GM19395 (cell line): ENCODE results near the gene NTSR2.

Experiments used
- ATAC-seq: cut with Tn5 transposase; IDR thresholded peaks from one replicate; pipeline ENCODE4 v1.9.1; 2021; ENCODE audit warnings: mild to moderate bottlenecking, moderate library complexity; ENCODE audit not compliant: unreplicated experiment

The NTSR2 gene, protein sequence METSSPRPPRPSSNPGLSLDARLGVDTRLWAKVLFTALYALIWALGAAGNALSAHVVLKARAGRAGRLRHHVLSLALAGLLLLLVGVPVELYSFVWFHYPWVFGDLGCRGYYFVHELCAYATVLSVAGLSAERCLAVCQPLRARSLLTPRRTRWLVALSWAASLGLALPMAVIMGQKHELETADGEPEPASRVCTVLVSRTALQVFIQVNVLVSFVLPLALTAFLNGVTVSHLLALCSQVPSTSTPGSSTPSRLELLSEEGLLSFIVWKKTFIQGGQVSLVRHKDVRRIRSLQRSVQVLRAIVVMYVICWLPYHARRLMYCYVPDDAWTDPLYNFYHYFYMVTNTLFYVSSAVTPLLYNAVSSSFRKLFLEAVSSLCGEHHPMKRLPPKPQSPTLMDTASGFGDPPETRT

DNA sequence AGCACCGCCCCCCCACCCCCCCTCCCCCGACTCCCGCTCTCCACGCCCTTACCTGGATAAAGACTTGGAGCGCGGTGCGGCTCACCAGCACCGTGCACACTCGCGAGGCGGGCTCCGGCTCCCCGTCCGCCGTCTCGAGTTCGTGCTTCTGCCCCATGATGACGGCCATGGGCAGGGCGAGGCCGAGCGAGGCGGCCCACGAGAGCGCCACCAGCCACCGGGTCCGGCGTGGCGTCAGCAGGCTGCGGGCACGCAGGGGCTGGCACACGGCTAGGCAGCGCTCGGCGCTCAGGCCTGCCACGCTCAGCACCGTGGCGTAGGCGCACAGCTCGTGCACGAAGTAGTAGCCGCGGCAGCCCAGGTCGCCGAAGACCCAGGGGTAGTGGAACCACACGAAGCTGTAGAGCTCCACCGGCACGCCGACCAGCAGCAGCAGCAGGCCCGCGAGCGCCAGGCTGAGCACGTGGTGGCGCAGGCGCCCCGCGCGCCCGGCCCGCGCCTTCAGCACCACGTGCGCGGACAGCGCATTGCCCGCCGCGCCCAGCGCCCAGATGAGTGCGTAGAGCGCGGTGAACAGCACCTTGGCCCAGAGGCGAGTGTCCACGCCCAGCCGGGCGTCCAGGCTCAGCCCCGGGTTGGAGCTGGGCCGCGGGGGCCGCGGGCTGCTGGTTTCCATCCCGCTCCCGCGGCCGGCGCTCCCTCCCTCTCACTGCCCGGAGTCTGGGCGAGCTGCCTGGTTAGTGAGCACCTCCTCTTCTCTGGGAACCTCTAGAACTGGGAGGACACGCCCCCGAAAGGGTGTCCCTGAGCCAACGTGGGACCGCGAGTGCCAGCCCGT is at the start of gene NTSR2:
Gene NTSR2, minus strand, starts transcription at position 742 of the 838 bp plus-strand sequence. Its CDS starts 66 bp downstream, at position 676.
- ATAC-seq, result no peak

DNA sequence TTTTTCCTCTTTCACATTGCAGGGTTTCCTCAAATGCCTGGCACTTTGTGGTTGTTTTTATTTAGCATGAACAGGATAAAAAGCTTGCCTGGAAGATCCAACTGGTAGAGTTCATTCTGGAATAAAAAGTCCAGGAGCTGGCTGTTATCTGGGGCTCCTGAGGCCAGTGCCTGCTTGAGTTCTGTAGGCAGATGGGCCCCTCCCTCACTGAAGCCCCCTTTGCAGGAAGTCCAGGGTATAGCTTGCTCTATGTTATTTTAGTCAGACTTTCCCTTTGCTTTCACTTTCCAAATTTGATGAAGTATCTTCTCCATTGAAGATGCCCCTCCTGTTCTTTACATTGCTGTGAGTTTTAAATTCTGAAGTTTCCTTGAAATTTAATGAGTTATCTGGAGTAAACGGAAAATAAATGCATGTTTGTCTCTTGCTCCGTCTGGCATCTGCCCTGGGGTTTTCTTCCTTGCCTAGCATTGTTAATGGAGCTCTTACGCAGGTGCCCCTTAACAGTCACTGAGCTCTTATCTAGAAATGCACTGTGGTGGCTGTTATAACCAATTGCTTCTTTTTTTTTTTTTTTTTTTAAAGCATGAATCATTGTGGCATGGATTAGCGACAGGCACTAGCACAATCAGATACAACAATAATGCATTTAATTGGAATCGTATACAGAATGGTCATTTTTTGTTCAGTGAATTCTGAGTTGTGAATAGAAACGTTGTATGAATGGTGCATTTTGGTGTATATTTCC is 49.4 kb upstream of the NTSR2 start:
- no peak for ATAC-seq

DNA sequence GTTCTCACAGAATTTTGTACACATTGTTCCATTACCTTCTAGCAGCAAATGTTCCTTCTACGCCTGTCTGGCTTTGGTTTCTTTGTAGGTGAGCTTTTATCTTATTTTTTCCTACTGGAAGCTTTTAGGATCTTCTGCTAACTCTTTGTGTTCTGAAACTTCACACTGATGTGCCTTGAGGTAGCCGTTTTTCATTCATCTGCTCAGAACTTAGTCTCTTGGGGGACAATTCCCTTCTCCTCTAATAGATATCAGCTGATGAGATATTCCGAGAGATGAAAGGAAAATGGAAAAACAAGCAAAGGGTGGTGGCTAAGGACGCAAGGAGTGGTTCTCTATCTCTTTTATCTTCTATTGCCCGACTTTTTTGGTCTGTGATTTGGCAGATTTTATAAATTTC is 48.6 kb upstream of the NTSR2 start:
- ATAC-seq, result no peak

DNA sequence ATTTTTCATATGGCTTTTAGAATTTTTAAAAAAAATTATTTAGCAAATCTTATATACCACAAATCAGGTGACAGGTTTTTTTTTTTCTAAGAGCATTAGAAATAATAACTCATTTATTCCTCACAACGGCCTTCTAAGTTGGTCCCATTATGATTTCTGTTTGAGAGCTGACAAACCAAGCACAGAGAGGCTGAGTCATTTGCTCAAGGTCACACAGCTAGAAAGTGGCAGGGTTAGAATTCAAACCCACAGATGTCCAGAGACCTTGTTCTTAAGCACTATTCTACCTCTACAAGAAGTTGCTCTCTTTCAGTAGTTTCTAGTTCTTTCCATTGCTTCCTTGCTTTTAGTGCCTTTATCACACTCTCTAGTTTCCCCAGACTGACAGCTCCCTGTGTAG is 47.6 kb upstream of the NTSR2 start:
- ATAC-seq, result no peak

DNA sequence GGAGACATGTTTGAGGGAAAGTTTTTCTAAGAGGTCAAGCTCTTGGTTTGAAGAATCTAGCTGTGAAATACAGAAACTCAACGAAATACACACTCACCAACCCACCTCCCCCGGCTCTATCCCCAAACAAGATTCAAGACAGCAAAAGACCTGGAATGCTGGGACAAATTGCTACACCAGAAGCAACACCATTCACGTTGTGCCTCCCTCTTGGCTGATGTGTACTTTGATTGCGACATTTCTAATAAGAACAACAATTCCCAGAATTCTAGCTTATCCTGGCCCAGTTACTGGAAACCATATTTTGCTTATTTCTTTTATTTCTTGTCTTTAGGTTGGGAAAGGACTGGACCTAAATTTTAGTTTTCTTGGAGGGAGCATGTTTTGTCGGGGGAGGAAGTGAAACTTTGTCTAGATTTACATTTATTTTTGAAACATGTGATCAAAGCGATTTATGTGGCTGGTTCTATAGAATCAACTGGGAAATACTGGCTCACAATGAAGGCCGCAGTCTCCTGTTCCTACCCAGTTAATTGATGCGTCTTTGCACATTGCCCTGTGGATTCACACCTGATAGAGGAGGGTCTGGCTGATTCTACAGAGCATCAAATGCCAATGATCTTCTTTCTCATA is 46.8 kb upstream of the NTSR2 start:
- no peak for ATAC-seq

DNA sequence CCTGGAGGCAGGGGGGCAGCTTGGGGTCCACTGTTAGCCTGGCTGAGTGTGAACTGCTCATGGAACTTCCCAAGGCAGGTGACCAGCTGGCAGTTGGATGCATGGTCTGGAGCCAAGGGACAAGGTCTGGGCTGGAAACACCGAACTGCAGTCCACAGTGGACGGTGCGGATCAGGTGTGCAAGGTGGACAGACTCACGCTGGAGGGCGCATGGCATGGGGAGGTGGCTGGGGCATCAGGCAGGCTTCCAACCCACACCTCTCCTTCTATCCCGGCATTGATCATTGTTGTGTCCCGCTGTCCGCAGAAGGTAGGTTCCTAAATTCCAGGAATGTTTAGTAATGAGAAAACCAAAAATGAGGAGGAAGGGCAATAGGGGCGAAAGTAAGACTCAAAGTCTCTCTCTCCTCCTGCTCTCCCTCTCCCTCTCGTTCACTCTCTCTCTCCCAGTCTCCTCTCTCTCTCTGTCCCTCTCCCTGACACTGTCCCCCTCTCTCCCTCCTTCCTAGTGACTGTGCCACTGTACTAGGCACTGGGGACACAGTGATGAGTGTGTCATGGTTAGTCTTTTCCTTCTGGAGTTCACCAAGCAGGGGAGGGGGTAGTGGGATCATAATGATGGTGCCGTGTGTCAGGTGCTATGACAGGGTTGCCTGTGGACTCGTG is 46.1 kb upstream of the NTSR2 start:
- ATAC-seq, result no peak

DNA sequence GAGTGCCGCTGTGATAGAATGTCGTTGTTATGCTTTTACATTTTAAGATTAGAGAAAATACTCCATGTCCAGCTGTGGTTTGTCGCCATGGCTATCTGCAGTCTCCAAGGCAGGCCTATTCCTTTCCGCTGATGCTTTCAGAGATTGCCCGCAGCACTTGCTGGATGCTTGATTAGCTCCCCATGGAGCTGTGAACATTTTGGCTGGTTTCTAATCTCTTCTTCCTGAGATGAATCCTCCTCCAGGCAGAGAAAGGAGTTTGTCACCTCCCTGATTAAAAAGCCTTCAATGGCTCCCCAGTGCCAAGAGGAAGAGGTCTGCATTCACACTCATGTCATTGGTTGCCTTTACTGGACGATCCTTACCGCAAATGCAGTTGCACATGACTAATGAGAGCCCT is 43.8 kb upstream of the NTSR2 start:
- no peak for ATAC-seq

DNA sequence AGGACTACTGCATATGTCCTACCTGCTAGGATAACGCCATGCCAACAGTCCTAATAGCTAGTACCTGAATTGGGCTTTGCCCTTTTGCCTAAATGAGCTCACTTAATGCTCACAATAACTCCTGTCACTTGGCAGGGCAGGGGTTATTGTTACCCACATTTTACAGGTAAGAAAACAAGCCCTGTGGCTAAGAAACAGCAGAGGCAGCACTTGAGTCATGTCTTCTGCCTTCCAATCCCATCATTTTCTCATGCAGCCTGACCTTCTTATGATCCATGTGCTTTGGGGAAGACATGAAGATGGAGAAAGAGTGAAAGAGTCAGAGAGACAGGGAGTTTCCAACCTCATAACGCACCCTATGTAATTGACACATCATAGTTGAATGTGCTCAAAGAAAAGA is 42.9 kb upstream of the NTSR2 start:
- ATAC-seq, result no peak

DNA sequence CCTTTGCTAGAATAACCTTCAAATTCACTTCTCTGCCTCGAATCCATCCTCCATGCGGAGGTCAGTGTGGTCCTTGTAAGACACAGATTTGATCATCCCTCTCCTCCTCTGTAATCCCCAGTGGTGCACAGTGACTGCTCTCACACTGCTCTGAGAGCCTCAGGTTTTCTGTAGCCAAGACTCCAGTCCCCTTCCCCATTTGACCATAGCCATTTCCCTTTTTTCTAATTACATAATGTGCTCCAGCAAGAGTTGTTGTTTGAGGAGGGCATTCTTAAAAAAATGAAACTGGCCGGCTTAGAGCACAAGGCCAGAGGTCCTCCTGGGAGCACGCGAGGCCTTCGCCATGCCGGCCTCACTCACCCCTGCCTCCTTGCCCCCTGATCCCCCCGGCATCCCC is 41.8 kb upstream of the NTSR2 start:
- ATAC-seq, result no peak

DNA sequence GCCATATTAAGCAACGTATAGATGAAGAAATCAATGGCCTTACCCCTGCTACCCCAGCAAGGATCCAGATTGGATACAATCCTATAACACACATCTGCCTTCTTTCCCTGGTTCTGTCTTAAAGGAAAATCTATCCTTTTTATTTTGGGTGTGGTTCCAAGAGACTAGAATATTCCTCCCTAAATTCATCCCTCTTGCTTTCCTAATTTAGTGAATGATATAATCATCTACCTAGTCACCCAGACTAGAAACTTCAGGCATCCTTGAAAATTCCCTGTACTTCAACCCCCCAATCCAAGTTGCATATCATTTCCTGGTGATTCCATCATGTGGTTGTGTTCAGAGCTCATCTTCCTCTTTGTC is 41.3 kb upstream of the NTSR2 start:
- ATAC-seq, result no peak

DNA sequence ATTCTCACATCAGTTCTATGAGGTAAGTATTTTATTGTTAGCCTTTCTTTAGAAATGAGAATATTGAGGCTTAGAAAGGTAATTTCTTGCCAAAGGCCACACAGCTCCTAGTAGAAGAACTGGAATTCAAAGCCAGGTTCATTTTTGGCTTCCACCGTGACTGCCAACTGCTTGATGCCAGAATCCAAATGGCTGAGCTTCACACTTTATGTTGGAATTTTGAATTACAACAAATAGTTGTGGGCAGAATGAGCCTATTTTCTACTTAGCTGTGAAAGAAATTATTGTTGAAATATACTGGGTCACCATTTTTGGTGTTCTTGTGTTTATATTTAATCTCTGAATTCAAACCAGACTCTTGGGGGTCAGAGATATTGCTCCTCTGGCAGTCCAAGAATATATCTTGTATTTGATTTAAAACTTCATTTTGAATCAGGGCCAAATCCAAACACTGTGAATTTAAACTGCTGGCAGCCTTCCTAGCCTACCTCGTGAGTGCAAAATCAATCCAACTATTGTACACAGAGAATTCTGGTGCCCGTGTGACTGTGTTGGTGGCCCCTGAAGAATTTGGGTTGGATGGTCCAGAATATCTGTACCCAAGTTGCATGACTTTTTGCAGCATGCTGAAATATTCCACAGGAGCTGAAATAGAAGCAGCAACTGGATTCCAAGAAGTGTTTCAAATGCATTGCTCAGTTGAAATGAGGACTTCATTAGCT is 40.8 kb upstream of the NTSR2 start:
- no peak for ATAC-seq

DNA sequence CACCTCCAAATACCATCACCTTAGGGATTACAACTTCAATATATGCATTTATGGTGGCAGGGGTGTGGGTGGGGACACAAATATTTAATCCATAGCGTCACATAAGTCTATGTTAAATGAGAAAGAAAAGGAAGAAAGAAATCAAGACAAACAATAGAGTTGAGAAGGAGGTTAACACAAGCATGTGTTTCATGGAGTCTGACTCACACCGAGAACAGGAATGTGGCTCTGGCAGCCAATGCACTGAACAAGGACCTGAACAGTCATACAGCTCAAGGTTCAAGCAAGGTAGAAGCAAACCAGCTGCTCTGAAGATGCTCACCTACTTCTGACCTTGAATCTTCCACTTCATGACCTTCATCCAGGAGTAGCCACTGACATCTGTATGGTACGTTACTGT is 40.2 kb upstream of the NTSR2 start:
- ATAC-seq, result no peak

DNA sequence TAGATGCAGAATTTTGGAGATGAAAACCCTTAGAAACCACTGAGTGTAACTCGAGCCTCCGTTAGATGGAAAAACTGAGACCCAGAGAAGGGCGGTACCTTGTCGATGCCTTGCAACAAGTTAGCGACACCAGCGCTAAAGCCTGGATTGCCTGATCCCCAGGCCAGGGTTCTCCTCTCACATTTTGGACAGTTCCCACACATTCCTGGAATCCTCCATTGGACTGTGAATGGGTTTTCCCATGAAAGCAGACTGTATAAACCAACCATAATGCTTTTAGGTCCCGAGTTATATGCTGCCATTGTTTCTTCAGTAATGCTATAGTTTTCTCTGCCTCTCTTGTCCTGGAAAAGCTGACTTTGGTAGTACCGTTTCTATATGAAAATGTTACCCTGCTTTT is 39.3 kb upstream of the NTSR2 start:
- ATAC-seq, result no peak

DNA sequence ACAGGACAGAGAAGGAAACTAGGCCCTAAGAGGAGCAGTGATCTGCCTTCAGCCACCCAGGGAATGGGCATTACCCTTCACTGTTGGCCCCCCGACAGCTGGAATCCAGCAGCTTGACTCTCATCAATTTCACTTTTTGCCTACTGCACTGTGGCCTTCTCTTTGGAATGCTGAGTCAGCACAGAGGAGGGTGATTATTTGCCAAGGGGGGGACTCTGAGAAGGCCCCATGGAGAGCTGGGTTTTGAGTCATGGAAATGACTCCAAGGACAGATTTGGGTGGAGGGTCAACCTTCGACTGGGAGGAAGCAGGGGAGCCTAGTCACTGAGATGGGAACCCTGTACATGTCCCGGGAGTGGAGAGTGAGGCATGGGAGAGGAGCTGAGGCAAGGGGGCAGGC is 38.1 kb upstream of the NTSR2 start:
- no peak for ATAC-seq

DNA sequence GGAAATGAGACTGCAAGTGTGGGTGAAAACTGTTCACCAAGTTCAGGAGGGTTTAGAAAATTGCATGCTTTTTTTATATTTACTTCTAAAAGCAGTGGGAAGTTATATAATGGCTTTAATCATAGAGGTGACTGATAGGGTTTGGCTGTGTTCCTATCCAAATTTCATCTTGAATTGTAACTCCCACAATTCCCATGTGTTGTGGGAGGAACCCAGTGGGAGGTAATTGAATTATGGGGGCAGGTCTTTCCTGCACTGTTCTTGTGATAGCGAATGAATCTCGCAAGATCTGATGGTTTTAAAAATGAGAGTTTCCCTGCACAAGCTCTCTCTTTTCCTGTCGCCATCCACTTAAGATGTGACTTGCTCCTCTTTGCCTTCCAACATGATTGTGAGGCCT is 35.7 kb upstream of the NTSR2 start:
- no peak for ATAC-seq

DNA sequence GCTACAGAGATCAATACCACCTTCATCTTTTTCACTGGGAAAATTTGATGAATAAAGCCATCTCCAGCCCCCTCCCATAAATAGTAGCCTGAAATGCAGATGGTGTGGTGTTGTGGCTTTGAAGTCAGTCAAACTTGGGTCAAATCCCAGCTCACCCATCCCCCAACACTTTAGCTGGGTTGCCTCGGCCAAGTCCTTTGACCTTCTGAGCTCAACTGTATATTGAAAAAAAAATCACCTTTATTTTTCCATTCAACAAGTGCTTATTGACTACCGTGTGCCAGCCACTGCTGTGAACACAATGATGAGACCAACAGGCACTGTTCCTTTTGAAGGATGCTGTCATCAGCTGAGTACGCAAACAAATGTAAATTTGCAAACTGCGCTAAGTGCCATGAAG is 35.1 kb upstream of the NTSR2 start:
- no peak for ATAC-seq

DNA sequence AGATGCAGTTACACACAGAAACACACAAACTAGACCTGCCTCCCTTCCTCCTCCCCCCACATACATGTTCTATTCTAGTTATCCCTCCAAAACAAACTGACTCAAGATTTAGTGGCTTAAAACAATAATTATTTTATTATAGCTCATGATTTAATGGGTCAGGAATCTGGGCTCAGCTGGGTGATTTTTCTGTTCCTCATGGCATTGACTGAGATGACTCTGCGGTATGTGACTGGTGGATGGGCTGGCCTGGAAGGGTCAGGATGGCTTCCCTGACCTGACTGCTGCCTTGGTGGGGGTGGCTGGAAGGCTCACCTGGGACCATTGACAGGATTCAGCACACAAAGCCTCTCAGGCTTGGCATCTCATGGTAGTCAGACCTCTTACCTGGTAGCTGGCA is 33.7 kb upstream of the NTSR2 start:
- no peak for ATAC-seq

DNA sequence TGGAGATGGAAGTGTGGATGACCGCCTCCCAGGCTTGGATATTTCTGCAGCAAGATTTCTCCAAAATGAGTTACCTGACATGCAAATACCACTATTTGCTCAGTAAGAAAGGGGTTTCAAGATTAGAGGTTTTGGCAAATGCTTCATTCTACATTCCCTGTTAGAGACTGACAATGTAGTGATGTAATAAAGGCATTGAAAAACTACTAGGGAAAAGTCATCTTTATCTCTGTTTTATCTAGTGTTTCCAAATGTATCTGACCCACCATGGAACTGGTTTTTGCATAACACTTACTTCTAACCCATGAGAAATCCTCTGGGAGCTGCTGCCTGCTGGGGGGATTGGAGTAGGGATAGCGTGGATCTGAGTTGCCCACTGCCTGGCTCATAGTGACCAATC is 33.0 kb upstream of the NTSR2 start:
- no peak for ATAC-seq

DNA sequence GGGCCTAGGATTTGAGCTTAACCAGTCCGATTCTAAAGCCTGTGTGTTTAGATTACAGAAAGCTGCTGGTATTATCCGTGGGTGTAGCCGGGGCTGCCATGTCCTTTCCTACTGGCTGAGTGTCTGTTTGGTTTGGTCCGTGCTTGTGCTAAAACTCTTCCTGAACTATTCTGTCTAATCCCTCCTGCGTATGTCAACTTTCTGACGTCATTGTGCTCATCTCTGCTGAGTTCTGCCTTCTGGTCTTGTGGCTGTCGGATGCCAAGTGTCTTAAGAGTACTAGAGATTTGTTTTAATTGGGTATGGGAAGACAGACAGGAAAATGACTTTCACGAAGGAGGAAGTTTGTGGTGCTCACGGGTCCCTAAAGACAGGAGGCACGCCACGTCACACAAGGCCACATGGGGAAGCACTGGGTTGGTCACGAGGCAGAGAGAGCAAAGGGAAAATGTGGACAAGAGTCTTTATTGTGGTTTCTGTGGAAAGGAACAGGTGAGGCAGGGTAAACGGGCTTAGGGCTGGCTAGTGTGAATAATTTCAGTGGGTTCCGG is 31.8 kb upstream of the NTSR2 start:
- no peak for ATAC-seq

DNA sequence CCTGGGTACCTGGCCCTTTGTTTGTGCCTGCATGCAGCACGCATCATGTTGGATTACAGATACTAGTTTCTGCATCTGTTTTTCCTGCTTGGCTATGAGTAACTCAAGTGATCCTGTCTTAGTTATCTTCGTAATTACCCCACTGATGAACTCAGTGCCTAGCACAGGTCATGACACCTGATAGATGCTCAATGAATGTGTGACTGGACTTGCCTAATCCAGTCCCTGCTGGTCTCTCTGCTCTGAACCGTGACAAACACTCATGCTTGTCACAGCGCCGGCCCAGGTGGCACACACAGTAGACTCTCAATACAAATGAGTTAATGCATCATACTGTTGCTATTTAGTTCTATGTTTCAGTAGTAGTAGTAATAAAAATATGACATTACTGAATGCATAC is 31.2 kb upstream of the NTSR2 start:
- ATAC-seq, result no peak
